Body of pancreas (tissue), 4 donors: ENCODE results near the gene ATPAF1.

Source experiments
- CTCF ChIP-seq, 7 experiments: fragments of 450-650 bp in 4 of 7; fragments of 200-600 bp in 3 of 7; sonication (generic) in 3 of 7; IDR thresholded peaks; one replicate each; pipeline ENCODE4 v1.5.1; 2016 to 2019; ENCODE audit warnings: antibody characterized with exemption in 7 of 7
- POLR2A ChIP-seq, 3 donors: fragments of 450-650 bp; IDR thresholded peaks; one replicate each; pipeline ENCODE4 v1.6.1; 2016; ENCODE audit warnings: antibody characterized with exemption in 3 of 3, mild to moderate bottlenecking in 2 of 3

- TF ChIP-seq CTCF (IDR thresholded peaks at IDR 0.05) (no peak), POLR2A (IDR thresholded peaks at IDR 0.05) (no peak)
These were observed 37.4 kb downstream of the ATPAF1 start for GRCh38 chr1:46630719-46631118.
